NCI-H345 (cell line): ENCODE measurements around the gene PGAM2.

Source experiments
- DNase-seq: peaks from one replicate; lab custom pipeline; 2025; lab: John Stamatoyannopoulos, UW

The PGAM2 gene

GRCh38 chr7:44085546-44085945 lies 20.2 kb upstream of the PGAM2 start:
- no peak for DNase-seq

DNA sequence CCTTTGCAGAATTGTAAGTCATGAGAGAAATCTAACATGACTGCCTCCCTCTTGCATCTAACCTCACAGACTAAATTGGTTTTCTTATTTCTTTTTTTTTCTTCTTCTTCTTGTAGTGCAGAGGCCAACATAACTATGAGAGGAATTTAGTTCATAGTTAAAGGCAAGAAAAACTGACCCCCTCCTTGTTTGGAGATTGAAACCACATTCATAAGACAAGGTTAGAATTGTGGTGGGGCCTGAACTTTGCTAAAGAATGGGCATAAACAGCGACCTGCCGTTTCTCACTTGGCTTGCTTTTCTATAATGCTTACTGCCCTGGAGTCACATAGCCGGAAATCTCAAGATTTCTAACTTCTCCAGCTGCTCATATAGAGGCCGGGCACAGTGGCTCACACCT lies 19.3 kb upstream of the PGAM2 start:
- DNase-seq, result no peak

DNA sequence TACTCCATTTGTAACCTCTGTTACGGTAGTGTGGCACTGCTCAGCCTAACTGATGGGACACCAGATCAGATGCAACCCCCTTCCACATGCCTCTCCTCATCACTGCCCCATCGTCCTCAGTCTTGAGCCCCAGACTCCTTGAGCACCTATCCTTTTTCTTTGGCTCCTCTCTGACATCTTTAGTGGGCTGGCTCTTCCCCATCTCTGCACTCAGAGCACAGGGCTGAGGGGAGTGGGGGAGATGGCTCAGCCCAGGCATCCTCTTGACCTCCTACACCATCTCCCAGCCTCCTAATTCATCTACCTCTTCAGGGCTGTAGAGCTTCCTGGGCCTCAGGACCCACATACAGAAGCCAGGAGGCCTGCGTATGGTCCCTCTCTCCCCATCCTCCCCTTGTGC lies 18.4 kb upstream of the PGAM2 start:
- no peak for DNase-seq

- DNase-seq, result peak; percentile 99
Observed at GRCh38 chr7:44082541-44083207, 17.3 kb upstream of the PGAM2 start.

DNA sequence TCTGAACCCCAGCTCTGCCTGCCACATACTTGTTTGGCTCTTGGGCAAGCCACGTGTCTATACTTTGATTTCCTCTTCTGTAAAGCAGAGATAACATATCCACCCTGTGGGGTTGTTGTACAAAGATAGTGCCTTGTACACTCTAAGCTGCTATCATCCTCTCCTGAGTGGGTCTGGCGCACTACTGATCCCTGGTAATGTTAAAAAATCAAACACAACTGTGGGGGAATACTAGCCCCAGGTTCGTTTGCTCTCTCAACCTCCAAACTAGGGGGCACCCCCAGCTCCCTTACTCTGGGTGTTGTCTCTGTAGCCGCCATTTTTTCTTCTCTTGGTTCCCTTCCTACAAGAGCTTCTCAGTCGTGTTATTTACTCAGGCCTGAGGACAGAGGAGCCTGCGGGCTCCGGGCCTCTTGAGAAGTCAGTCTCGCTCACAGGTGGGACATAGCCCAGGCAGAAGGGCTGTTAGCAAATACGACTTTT lies 15.9 kb upstream of the PGAM2 start:
- DNase-seq, result no peak

DNA sequence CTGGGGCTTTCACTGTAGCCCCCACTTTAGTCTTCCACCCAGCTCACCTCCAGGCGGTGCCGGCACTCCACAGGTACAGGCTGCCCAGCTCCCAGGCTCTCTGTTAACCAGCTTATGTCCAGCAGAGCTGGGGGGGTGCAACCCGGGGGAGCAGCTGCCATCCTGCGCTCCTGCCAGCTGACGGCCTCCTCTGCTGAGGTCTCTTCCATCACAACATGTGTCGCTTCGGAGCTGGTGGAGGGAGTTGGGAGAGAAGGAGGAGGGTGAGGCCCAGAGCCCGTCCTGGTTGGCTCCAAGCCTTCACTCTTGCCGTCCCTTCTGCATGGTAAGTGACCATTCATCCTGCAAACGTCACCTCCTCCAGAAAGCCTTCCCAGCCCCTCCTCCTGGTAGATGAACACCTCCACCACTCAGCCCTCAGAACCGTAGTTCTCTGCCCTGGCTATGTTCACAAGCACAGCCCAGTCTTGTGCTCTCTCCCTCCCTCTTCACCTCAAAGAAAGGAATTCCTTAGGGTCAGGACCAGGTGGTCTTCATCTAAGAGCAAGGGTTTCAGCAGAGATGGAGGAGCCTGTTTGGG lies 15.4 kb upstream of the PGAM2 start:
- no peak for DNase-seq

DNA sequence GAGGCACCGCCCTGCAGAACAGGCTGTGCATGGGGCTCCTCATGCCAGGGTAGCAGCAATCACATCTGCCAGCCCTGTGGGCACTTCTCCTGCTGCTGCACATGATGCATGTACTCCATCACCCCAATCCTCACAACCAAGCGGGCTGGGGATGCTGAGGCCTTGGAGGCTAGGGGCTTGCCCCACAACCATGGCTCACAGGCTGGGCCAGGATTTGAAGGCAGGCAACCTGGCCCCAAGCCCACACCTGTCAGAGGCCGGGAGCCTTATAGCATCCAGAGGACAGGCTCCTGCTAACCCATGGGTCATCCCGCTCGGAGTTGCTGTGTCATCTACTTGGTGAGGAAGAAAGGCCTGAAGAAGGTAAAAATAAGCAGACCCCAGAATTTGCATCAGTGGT lies 14.8 kb upstream of the PGAM2 start:
- DNase-seq, result no peak

DNA sequence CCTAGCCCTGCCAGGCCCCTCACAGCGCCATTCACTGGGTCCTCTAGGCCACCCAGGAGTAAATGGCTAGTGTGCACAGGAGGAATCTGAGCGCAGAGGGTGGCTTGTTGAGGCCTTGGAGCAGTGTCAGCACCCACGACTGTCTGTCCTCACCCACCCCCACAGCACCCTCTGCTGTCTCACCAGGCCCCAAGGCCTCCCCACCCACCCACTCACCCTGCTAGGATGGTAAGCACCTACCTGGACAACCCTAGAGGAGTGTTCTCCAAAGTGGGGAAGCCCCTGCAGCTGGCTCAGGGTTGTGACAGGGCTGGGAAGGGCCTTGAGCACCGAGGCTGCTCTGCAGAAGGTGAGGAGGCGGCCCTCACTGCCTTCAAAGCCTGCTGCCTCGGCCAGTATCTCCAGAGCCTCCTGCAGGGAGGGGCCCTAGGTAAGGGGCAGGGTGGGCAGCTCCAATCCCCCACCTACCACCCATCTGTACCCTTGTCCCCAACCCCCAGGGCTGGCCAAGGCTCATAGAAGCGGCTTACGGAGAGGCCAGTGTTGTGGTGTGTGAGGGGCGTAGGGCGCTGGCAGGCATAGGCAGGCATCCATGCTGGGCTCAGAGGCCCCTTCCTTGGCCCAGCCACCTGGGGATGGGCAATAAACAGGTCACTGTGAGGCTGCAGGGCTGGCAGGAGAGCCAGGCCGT lies 14.1 kb upstream of the PGAM2 start:
- DNase-seq, result no peak

- no peak for DNase-seq
Observed at GRCh38 chr7:44078521-44078920, 13.2 kb upstream of the PGAM2 start.

- no peak for DNase-seq
Observed at GRCh38 chr7:44077681-44078091, 12.3 kb upstream of the PGAM2 start.

DNA sequence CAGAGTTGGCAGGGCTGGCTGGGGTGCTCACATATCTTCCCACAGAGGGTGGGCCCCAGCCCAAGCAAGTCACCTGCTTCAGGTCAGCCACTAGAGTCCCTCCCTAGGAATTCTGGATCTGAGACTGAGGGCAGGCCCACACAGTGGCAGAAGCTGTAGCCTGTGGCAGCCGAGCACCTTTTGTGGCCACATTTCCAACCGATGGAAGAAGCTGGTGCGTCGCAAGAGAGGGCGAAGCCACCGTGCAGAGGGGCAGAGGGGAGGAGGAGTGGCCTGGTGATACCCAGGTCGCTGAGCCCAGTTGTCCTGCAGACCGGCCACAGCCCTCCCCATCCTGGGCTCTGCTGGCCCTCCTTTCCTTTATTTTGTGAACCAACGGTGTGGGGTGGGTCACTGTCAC lies 11.7 kb upstream of the PGAM2 start:
- DNase-seq, result no peak

DNA sequence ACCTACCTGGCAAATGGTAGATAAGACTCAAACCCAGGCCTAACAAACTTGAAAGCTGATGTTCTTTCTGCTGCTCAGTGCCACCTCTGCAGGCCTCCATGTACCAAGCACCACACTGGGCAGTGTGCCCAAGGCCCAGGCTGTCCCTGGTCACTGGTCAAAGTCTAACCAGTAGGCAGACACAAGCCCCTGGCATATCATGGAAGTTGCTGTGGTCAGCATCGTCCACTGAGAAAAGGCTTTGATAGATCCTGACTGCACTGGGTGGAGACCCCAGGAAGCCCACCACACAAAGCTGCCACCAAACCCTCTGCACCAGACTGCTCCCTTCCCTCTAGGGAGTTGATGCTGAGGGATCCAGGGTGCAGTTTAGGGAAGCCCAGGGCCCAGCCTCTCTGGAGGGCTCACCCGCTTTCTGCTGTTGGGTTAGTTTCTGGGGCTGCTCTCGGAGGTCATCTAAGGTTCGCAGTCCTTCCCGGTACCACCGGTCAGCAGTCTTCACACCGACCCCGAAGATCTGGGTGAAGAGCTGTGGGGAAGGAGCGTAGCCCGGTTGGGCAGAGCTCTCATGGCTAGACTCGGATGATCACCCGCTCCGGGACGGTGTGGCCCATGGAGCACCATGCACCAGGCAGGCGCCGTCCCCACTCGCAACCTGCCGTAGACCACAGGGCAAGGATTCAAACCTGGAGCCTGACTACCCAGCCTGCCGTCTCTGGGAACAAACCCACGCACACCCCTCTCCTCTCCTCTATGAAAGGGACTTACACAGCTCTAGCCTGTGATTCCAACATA lies 10.9 kb upstream of the PGAM2 start:
- DNase-seq, result no peak

GRCh38 chr7:44075296-44076075 lies 10.1 kb upstream of the PGAM2 start:
- DNase-seq, result no peak

GRCh38 chr7:44074349-44074695 lies 9.0 kb upstream of the PGAM2 start:
- no peak for DNase-seq

- no peak for DNase-seq
Observed at GRCh38 chr7:44073664-44074348, 8.4 kb upstream of the PGAM2 start.

GRCh38 chr7:44072364-44073231 lies 7.2 kb upstream of the PGAM2 start:
- peak; percentile 39 for DNase-seq

GRCh38 chr7:44071726-44072363 lies 6.5 kb upstream of the PGAM2 start:
- no peak for DNase-seq

GRCh38 chr7:44068054-44068453 lies 2.7 kb upstream of the PGAM2 start:
- no peak for DNase-seq

GRCh38 chr7:44067064-44067951 lies 1.9 kb upstream of the PGAM2 start:
- DNase-seq, result no peak
